GM12874 (cell line): ENCODE measurements around the gene WWOX.

Source experiments
- CTCF ChIP-seq: IDR thresholded peaks from 2 replicates; pipeline ENCODE4 v1.5.1; 2011; ENCODE audit warnings: low read depth, mild to moderate bottlenecking, control low read depth, low read length, moderate library complexity; ENCODE audit not compliant: insufficient read depth

WWOX gene

GRCh38 chr16:79011282-79011681, 911.8 kb downstream of the WWOX start:
- TF ChIP-seq CTCF = no peak

- no peak for TF ChIP-seq CTCF
These were observed 913.4 kb downstream of the WWOX start for GRCh38 chr16:79012671-79013434.

- TF ChIP-seq CTCF = no peak
These were observed 914.6 kb downstream of the WWOX start for GRCh38 chr16:79013930-79014660.

GRCh38 chr16:79018650-79019429, 919.4 kb downstream of the WWOX start:
- no peak for TF ChIP-seq CTCF

- no peak for TF ChIP-seq CTCF
These were observed 920.0 kb downstream of the WWOX start for GRCh38 chr16:79019431-79019830.

GRCh38 chr16:79021991-79022630, 922.7 kb downstream of the WWOX start:
- no peak for TF ChIP-seq CTCF

GRCh38 chr16:79026117-79026516, 926.7 kb downstream of the WWOX start:
- TF ChIP-seq CTCF = no peak
